Thyroid gland (tissue), 4 donors: ENCODE measurements around the gene SLC9A5.

Experiments used
- POLR2A ChIP-seq, 2 donors: fragments of 450-650 bp; IDR thresholded peaks; one replicate each; pipeline ENCODE4 v1.6.1; 2017; ENCODE audit warnings: antibody characterized with exemption in 2 of 2, mild to moderate bottlenecking in 2 of 2, moderate library complexity in 1 of 2
- TF ChIP-seq, protein P1 (sequence below), 6 experiments: fragments of 200-600 bp in 3 of 6; fragments of 450-650 bp in 3 of 6; sonication (generic) in 3 of 6; IDR thresholded peaks; one replicate each; pipeline ENCODE4 v1.5.1; 2016 to 2019; ENCODE audit warnings: antibody characterized with exemption in 6 of 6, mild to moderate bottlenecking in 2 of 6, inconsistent platforms in 1 of 6, moderate library complexity in 1 of 6

DNA sequence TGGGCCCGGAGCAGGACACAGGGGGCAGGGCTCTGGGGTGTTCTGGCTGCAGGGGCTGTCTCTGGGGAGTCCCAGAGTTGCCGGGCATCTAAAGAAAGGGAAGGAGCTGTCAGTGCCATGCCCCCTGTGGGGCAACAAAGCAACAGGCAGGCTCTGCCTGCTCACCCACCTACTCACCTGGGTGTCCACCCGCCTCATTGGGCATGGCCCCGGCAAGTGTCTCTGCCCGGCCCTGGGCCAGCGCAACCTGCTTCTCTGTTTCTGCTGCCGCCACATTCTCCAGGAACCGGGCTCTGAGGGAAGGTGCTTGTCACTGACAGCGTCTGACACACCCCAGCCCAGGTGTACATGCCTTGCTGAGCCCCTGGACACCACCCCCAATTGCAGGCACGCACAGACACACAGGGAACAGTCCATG is 14.6 kb upstream of the SLC9A5 start:
- TF ChIP-seq, protein P1, sequence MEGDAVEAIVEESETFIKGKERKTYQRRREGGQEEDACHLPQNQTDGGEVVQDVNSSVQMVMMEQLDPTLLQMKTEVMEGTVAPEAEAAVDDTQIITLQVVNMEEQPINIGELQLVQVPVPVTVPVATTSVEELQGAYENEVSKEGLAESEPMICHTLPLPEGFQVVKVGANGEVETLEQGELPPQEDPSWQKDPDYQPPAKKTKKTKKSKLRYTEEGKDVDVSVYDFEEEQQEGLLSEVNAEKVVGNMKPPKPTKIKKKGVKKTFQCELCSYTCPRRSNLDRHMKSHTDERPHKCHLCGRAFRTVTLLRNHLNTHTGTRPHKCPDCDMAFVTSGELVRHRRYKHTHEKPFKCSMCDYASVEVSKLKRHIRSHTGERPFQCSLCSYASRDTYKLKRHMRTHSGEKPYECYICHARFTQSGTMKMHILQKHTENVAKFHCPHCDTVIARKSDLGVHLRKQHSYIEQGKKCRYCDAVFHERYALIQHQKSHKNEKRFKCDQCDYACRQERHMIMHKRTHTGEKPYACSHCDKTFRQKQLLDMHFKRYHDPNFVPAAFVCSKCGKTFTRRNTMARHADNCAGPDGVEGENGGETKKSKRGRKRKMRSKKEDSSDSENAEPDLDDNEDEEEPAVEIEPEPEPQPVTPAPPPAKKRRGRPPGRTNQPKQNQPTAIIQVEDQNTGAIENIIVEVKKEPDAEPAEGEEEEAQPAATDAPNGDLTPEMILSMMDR (IDR thresholded peaks at IDR 0.05) = no peak
- TF ChIP-seq POLR2A (IDR thresholded peaks at IDR 0.05) = no peak
